Measurements from ENCODE around the gene SLC35A2.

Gene SLC35A2

DNA sequence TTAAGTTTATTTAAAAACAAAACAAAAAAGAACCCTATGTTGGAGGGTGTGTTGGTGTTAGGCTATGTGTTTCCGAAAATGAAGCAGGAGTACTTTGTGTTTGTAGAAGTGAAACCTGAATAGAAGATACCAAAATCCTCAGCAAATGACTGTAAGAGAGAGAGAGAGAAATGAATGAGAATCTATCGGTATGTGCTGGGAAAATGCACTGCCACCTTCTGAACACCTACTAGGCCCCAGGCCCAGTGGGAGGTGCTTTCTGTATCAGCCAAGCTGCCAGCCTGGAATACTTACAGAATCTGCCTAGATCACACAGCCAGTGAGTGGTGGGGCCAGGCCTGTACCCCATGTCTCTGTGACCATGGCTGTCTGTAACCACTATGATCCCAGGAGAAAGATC lies 22.3 kb upstream of the SLC35A2 start:
- H3K9ac ChIP-seq = no peak overlapping the region
- peak overlapping the region; percentile 37; the same call in 1 of the 2 replicates for H3K4me2 ChIP-seq
- H3K27me3 ChIP-seq (ENCODE audit: insufficient read depth, low read depth) = no peaks in the 10 kb centered on the region
- TF ChIP-seq, protein P1, sequence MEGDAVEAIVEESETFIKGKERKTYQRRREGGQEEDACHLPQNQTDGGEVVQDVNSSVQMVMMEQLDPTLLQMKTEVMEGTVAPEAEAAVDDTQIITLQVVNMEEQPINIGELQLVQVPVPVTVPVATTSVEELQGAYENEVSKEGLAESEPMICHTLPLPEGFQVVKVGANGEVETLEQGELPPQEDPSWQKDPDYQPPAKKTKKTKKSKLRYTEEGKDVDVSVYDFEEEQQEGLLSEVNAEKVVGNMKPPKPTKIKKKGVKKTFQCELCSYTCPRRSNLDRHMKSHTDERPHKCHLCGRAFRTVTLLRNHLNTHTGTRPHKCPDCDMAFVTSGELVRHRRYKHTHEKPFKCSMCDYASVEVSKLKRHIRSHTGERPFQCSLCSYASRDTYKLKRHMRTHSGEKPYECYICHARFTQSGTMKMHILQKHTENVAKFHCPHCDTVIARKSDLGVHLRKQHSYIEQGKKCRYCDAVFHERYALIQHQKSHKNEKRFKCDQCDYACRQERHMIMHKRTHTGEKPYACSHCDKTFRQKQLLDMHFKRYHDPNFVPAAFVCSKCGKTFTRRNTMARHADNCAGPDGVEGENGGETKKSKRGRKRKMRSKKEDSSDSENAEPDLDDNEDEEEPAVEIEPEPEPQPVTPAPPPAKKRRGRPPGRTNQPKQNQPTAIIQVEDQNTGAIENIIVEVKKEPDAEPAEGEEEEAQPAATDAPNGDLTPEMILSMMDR (conservative IDR thresholded peaks at IDR 0.05; ENCODE audit: low read depth, low read length) = no peak
- H3K79me2 ChIP-seq (ENCODE audit: insufficient read depth, low read depth) = no peaks in the 10 kb centered on the region; the same call in 1 of the 2 replicates
- peak overlapping the region; percentile 53 for H3K27ac ChIP-seq
- no peak overlapping the region for H3K4me3 ChIP-seq (IDR thresholded peaks at IDR 0.05; ENCODE audit: insufficient read depth, low read depth, low read length)
- H3K4me1 ChIP-seq (ENCODE audit: low read depth, poor library complexity, severe bottlenecking) = peaks cover 64% of the 10 kb centered on the region
- H2AFZ ChIP-seq (ENCODE audit: low read depth) = no peak overlapping the region
- H3K36me3 ChIP-seq (ENCODE audit: insufficient read depth) = no peaks in the 10 kb centered on the region
- H4K20me1 ChIP-seq (ENCODE audit: insufficient read depth) = no peaks in the 10 kb centered on the region

DNA sequence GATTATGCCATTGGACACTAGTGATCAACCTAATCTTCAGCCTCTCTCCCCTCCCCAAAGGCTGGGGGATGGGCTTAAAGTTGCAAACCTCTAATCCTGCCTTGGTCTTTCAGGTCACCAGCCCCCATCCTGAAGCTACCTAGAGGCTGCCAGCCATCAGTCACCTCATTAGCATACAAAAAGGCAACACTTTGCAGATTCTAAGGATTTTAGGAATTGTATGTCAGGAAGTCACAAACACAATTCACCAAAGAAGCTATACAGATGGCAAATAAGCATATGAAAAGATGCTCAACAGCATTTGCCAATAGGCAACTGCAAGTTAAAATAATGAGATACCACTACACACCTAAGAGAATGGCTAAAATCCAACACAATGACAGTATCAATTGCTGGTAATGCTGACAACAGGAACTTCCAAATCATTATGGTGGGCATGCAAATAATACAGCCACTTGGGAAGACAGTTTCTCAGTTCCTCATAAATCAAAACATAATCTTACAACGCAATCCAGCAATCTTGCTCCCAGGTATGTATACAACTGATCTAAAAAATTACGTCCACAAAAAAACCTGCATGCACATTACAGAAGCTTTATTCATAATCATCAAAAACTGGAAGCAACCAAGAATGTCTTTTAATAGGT lies 16.4 kb upstream of the SLC35A2 start:
- Histone ChIP-seq H3K27ac (no peak overlapping the region), H3K79me2 (ENCODE audit: insufficient read depth, low read depth) (peaks cover 5% of the 10 kb centered on the region; the same call in 1 of the 2 replicates), H3K27me3 (ENCODE audit: insufficient read depth, low read depth) (no peaks in the 10 kb centered on the region), H3K4me3 (IDR thresholded peaks at IDR 0.05; ENCODE audit: insufficient read depth, low read depth, low read length) (no peak overlapping the region), H2AFZ (ENCODE audit: low read depth) (no peak overlapping the region), H4K20me1 (ENCODE audit: insufficient read depth) (no peaks in the 10 kb centered on the region), H3K4me1 (ENCODE audit: low read depth, poor library complexity, severe bottlenecking) (peaks cover 69% of the 10 kb centered on the region), H3K36me3 (ENCODE audit: insufficient read depth) (no peaks in the 10 kb centered on the region), H3K9ac (no peak overlapping the region), H3K4me2 (peak overlapping the region; percentile 25; the same call in 1 of the 2 replicates)
- TF ChIP-seq, protein P1 (conservative IDR thresholded peaks at IDR 0.05; ENCODE audit: low read depth, low read length) = no peak

DNA sequence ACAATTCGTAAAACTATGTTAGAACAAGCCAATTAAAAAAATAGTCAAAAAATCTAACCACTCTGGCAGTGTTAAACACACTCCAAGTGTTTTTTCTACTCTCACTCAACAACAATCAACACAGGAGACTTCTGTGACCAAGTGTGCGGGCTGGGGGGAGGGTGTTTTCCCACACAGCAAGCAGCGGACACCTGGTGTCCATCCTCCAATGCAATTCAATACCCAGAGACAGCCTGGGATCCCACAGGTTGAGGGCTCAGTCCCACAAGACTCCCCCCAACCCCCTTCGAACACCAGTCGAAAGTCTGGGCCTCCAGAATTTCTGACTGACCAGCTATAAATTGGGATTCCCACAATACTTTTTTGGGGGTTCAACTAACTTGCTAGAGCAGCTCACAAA lies 15.7 kb upstream of the SLC35A2 start:
- Histone ChIP-seq H3K9ac (no peak overlapping the region), H2AFZ (ENCODE audit: low read depth) (no peak overlapping the region), H3K79me2 (ENCODE audit: insufficient read depth, low read depth) (peaks cover 5% of the 10 kb centered on the region; the same call in 1 of the 2 replicates), H3K27me3 (ENCODE audit: insufficient read depth, low read depth) (no peaks in the 10 kb centered on the region), H3K4me3 (IDR thresholded peaks at IDR 0.05; ENCODE audit: insufficient read depth, low read depth, low read length) (no peak overlapping the region), H3K27ac (no peak overlapping the region), H3K4me2 (no peak overlapping the region), H3K4me1 (ENCODE audit: low read depth, poor library complexity, severe bottlenecking) (peaks cover 73% of the 10 kb centered on the region), H3K36me3 (ENCODE audit: insufficient read depth) (no peaks in the 10 kb centered on the region), H4K20me1 (ENCODE audit: insufficient read depth) (no peaks in the 10 kb centered on the region)
- TF ChIP-seq, protein P1 (conservative IDR thresholded peaks at IDR 0.05; ENCODE audit: low read depth, low read length) = no peak

DNA sequence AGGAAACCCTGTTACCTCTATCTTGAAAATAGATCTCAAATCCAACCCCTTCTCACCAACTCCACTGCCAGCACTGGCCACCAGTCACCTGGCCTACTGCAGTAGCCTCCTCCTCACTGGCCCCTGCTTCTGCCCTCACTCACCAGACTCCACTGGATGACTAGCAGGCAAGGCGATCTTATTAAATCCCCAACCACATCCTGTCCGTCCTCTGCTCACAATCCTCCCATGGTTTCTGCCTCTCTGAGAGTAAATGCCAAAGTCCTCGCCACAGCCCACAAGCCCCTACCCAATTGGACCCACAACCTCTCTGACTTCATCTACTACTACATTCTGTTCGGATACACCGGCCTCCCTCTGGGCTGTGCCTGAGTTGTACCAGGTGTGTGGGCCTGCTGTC lies 12.8 kb upstream of the SLC35A2 start:
- H3K27ac ChIP-seq = peak overlapping the region; percentile 93
- H3K9ac ChIP-seq = 0 out of 2 replicates have a peak overlapping the region, but pooled peaks have one; percentile 12
- TF ChIP-seq, protein P1 (conservative IDR thresholded peaks at IDR 0.05; ENCODE audit: low read depth, low read length) = no peak
- H3K4me3 ChIP-seq (IDR thresholded peaks at IDR 0.05; ENCODE audit: insufficient read depth, low read depth, low read length) = no peak overlapping the region
- H3K4me2 ChIP-seq = peak overlapping the region; percentile 68
- H3K27me3 ChIP-seq (ENCODE audit: insufficient read depth, low read depth) = no peaks in the 10 kb centered on the region
- no peaks in the 10 kb centered on the region for H3K36me3 ChIP-seq (ENCODE audit: insufficient read depth)
- H4K20me1 ChIP-seq (ENCODE audit: insufficient read depth) = no peaks in the 10 kb centered on the region
- peaks cover 13% of the 10 kb centered on the region; the same call in 1 of the 2 replicates for H3K79me2 ChIP-seq (ENCODE audit: insufficient read depth, low read depth)
- H3K4me1 ChIP-seq (ENCODE audit: low read depth, poor library complexity, severe bottlenecking) = peaks cover 92% of the 10 kb centered on the region
- H2AFZ ChIP-seq (ENCODE audit: low read depth) = no peak overlapping the region

All from KMS-11 (cell line).